B cell (primary cell): ENCODE results near the gene IL1RL1. TPM values are rescaled to one million over a fixed set of nuclear protein-coding genes. Genes with fewer than 3 reads are reported as not detected.

Source experiments
- ATAC-seq: fragments of 200-7000 bp; cut with Tn5 transposase; one replicate; pipeline ENCODE4 v1.10.0; 2021; ENCODE audit warnings: low read depth, mild to moderate bottlenecking, moderate number of reproducible peaks, moderate library complexity
- CTCF ChIA-PET: fragments of 350-600 bp; sonication (Branson Sonifier 250); formaldehyde crosslinking; loops from one replicate; lab custom pipeline; 2021; ENCODE audit warnings: antibody characterized with exemption, inconsistent platforms; lab: Charles Lee
- POLR2A ChIA-PET: fragments of 350-600 bp; sonication (Branson Sonifier 250); formaldehyde crosslinking; loops from one replicate; lab custom pipeline; 2021; ENCODE audit warnings: antibody characterized with exemption; lab: Charles Lee
- DNase-seq: peaks from one replicate; pipeline ENCODE4 v3.0.0; 2013
- H2AFZ ChIP-seq: 2 replicates; pipeline ENCODE4 v1.6.1; 2012; ENCODE audit warnings: mild to moderate bottlenecking, low read depth, low read length; ENCODE audit not compliant: insufficient read depth, poor library complexity, severe bottlenecking
- H3K27ac ChIP-seq, 2 donors: 1 replicate in 1 of 2; 2 replicates in 1 of 2; pipeline ENCODE4 v1.5.1; 2012 to 2013; ENCODE audit warnings: low read length in 2 of 2, mild to moderate bottlenecking in 2 of 2, moderate library complexity in 1 of 2
- H3K27me3 ChIP-seq, 4 experiments: fragments of 200-600 bp in 1 of 4; sonication (generic) in 1 of 4; replicated peaks in 1 of 4; 1 replicate in 2 of 4; 2 replicates in 2 of 4; pipeline versions ENCODE4 v1.6.1 to v1.7.0; 2013 to 2016; ENCODE audit warnings: low read length in 3 of 4, mild to moderate bottlenecking in 2 of 4, mixed read lengths in 1 of 4, moderate library complexity in 1 of 4; ENCODE audit not compliant: insufficient read depth in 4 of 4, control insufficient read depth in 3 of 4; ENCODE audit errors: control extremely low read depth in 1 of 4
- H3K36me3 ChIP-seq, 2 experiments: replicated peaks in 1 of 2; 1 replicate in 1 of 2; 2 replicates in 1 of 2; pipeline versions ENCODE4 v1.6.1 to v1.7.1; 2013; ENCODE audit warnings: low read length in 1 of 2; ENCODE audit not compliant: insufficient read depth in 2 of 2, control insufficient read depth in 1 of 2; ENCODE audit errors: control extremely low read depth in 1 of 2, extremely low read depth in 1 of 2
- H3K4me1 ChIP-seq, 2 donors: fragments of 200-600 bp in 1 of 2; sonication (generic) in 1 of 2; 1 replicate in 1 of 2; 2 replicates in 1 of 2; pipeline versions ENCODE4 v1.5.1 to v1.6.1; 2013 to 2017; ENCODE audit warnings: low read length in 2 of 2; ENCODE audit not compliant: control insufficient read depth in 2 of 2, insufficient read depth in 2 of 2
- H3K4me2 ChIP-seq: replicated peaks from 2 replicates; pipeline ENCODE3; 2012; ENCODE audit warnings: mild to moderate bottlenecking, low read depth, low read length; ENCODE audit not compliant: poor library complexity, severe bottlenecking
- H3K4me3 ChIP-seq, 5 experiments: fragments of 200-600 bp in 1 of 5; sonication (generic) in 1 of 5; 1 replicate in 3 of 5; 2 replicates in 2 of 5; pipeline versions ENCODE4 v1.5.1 to v1.7.0; 2011 to 2016; ENCODE audit warnings: low read length in 4 of 5, mild to moderate bottlenecking in 4 of 5, low read depth in 2 of 5, control low read depth in 1 of 5, moderate library complexity in 1 of 5; ENCODE audit not compliant: insufficient read depth in 1 of 5; ENCODE audit errors: control extremely low read depth in 1 of 5, extremely low read depth in 1 of 5
- H3K79me2 ChIP-seq: fragments of 200-600 bp; sonication (generic); one replicate; pipeline ENCODE4 v1.6.0; 2016; ENCODE audit warnings: low read length; ENCODE audit not compliant: control insufficient read depth, insufficient read depth
- H3K9ac ChIP-seq: fragments of 200-600 bp; sonication (generic); 2 replicates; pipeline ENCODE4 v1.6.1; 2017; ENCODE audit warnings: mild to moderate bottlenecking, low read length, moderate library complexity
- H3K9me3 ChIP-seq, 3 donors: one replicate each; pipeline versions ENCODE4 v1.6.1 to v1.7.1; 2013; ENCODE audit warnings: low read length in 2 of 3; ENCODE audit not compliant: control insufficient read depth in 2 of 3, insufficient read depth in 1 of 3; ENCODE audit errors: control extremely low read depth in 1 of 3
- H4K20me1 ChIP-seq: 2 replicates; pipeline ENCODE4 v1.6.0; 2012; ENCODE audit warnings: mild to moderate bottlenecking, low read length; ENCODE audit not compliant: insufficient read depth, control insufficient read depth, poor library complexity, severe bottlenecking
- H3K27ac Mint-ChIP-seq: one replicate; pipeline ENCODE4 v1.8.0; 2021; ENCODE audit warnings: mixed read lengths
- H3K27me3 Mint-ChIP-seq: one replicate; pipeline ENCODE4 v1.8.0; 2021; ENCODE audit warnings: mixed read lengths
- H3K4me1 Mint-ChIP-seq: one replicate; pipeline ENCODE4 v1.8.0; 2021; ENCODE audit warnings: mixed read lengths
- H3K4me3 Mint-ChIP-seq: one replicate; pipeline ENCODE4 v1.8.0; 2021; ENCODE audit warnings: mixed read lengths
- H3K9me3 Mint-ChIP-seq: one replicate; pipeline ENCODE4 v1.8.0; 2022; ENCODE audit warnings: mixed read lengths; ENCODE audit not compliant: insufficient read depth
- EZH2 ChIP-seq: IDR thresholded peaks from 2 replicates; pipeline ENCODE4 v1.6.1; 2012; ENCODE audit warnings: borderline replicate concordance, low read depth, mild to moderate bottlenecking, moderate library complexity, low read length; ENCODE audit not compliant: insufficient read depth, poor library complexity, severe bottlenecking
- WGBS: methylation state at CpG from one replicate; pipeline ENCODE4 v1.1.5; 2013; ENCODE audit warnings: missing lambda C conversion rate; ENCODE audit not compliant: insufficient coverage; 5-methylcytosine and 5-hydroxymethylcytosine counted together
- intact Hi-C: fragments of 100-400 bp; cut with micrococcal nuclease; formaldehyde crosslinking; loops from one replicate; pipeline ENCODE4 v1.10.0; 2022
- polyA plus RNA-seq: library from polyadenylated mRNA; depleted of rRNA; stranded (reverse); fragments of >200 nt; gene quantifications from 2 replicates; pipeline ENCODE4 v1.2.3, GENCODE V29; 2012
- total RNA-seq, 2 donors: library from RNA; stranded (reverse); fragments of 120-200 nt in 1 of 2; gene quantifications; 1 replicate in 1 of 2; 2 replicates in 1 of 2; pipeline versions ENCODE4 v1.2.3 to v1.2.4, GENCODE V29; 2013 to 2022
- TF ChIP-seq, protein P1 (sequence below): fragments of 200-600 bp; IDR thresholded peaks from one replicate; pipeline ENCODE4 v1.8.0; 2022; ENCODE audit warnings: antibody characterized with exemption, mild to moderate bottlenecking

IL1RL1 gene
- total and polyA plus RNA-seq, 2 donors (not counting 1 experiment from before 2014, with no cell fraction given), result not detected

DNA sequence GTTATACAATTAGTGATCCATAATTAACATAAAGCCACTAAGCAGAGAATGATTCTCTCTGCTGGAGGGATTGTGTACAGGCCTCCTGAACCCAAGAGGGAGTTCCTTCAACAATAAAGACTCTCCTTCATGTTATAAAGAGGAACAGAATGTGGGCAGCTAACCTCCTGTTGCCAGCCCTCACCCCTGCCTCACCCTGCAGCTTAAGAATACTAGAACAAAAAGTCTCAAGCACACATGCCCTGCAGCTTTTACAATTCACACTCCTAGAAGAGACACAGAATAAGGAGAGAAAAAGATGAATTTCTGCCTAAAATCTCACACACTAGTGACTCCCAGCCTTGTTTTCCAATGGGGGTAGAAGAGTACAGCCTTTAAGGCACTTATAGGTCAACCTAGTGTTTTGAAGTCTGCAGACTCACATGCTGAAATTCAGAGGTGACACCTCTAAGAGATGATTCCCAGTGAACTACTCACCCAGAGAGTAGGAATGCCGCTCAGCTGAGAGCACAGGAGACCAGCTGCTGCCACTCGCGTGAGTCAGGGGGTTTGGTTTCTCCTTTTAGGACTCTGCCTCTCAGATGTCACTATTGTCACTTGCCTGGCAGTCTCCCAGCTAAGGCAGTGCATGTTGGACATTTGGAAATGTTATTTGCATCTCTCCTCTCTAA lies 32.5 kb upstream of the IL1RL1 start:
- 94% methylated on average over 3 of the region's 3 CpGs for WGBS
- Mint-ChIP-seq H3K4me3 (no peak overlapping the region), H3K27me3 (peaks cover 28% of the 10 kb centered on the region), H3K9me3 (no peaks in the 10 kb centered on the region), H3K4me1 (no peaks in the 10 kb centered on the region), H3K27ac (no peak overlapping the region)
- Histone ChIP-seq H3K4me1 (no peaks in the 10 kb centered on the region), H2AFZ (no peak overlapping the region), H3K9me3 (peaks cover 0 to 2% (median 0%) of the 10 kb centered on the region in 3 donors), H3K79me2 (no peaks in the 10 kb centered on the region), H4K20me1 (no peaks in the 10 kb centered on the region), H3K4me3 (no peak overlapping the region), H3K27ac (no peak overlapping the region), H3K4me2 (no peak overlapping the region), H3K27me3 (peaks cover 0 to 4% (median 1%) of the 10 kb centered on the region in 4 experiments), H3K9ac (no peak overlapping the region), H3K36me3 (no peaks in the 10 kb centered on the region)
- intact Hi-C loops, result no loop called here
- TF ChIP-seq EZH2, result no peak
- TF ChIP-seq, protein P1, sequence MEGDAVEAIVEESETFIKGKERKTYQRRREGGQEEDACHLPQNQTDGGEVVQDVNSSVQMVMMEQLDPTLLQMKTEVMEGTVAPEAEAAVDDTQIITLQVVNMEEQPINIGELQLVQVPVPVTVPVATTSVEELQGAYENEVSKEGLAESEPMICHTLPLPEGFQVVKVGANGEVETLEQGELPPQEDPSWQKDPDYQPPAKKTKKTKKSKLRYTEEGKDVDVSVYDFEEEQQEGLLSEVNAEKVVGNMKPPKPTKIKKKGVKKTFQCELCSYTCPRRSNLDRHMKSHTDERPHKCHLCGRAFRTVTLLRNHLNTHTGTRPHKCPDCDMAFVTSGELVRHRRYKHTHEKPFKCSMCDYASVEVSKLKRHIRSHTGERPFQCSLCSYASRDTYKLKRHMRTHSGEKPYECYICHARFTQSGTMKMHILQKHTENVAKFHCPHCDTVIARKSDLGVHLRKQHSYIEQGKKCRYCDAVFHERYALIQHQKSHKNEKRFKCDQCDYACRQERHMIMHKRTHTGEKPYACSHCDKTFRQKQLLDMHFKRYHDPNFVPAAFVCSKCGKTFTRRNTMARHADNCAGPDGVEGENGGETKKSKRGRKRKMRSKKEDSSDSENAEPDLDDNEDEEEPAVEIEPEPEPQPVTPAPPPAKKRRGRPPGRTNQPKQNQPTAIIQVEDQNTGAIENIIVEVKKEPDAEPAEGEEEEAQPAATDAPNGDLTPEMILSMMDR, result no peak
- POLR2A ChIA-PET, result no interaction called here
- DNase-seq, result no peak
- ATAC-seq, result no peak
- CTCF ChIA-PET, result interaction anchor here (1.1 kb wide), 1 partner anchor 38 kb away, joined by 3 read pairs; no protein-coding TSS in a partner anchor

DNA sequence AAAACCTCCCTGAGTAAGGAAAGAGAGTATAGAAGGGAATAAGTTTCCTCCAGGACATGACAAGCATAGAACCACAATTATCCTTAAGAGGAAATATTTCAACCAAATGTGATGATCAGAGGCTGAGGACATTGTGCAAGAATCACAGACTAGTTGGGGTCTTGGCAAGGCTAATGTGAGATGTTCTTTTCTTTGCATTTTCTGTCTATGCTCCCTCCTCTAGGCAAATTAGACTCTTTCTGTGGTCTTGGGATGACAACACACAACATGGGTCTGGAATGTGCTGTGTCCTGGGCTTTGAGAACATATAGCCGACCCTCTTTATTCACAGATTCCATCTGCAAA lies 32.0 kb upstream of the IL1RL1 start:
- Mint-ChIP-seq H3K4me1 (no peaks in the 10 kb centered on the region), H3K9me3 (no peaks in the 10 kb centered on the region), H3K27ac (no peak overlapping the region), H3K27me3 (peaks cover 28% of the 10 kb centered on the region), H3K4me3 (no peak overlapping the region)
- Histone ChIP-seq H3K27me3 (no peaks in the 10 kb centered on the region), H3K79me2 (no peaks in the 10 kb centered on the region), H3K36me3 (no peaks in the 10 kb centered on the region), H3K9me3 (peaks cover 0 to 2% (median 0%) of the 10 kb centered on the region in 3 donors), H3K4me2 (no peak overlapping the region), H4K20me1 (no peaks in the 10 kb centered on the region), H3K9ac (no peak overlapping the region), H3K4me1 (no peaks in the 10 kb centered on the region), H3K27ac (no peak overlapping the region), H3K4me3 (no peak overlapping the region), H2AFZ (no peak overlapping the region)
- no peak for TF ChIP-seq EZH2
- TF ChIP-seq, protein P1, result no peak
- no CpG with 5 or more reads among the region's 1 CpG for WGBS
- ChIA-PET CTCF (interaction anchor here (1.1 kb wide), 1 partner anchor 38 kb away, joined by 3 read pairs; no protein-coding TSS in a partner anchor), POLR2A (no interaction called here)
- intact Hi-C loops, result no loop called here
- DNase-seq (no peak), ATAC-seq (no peak)
